ENCODE measurements around the gene IRX4.

Gene IRX4

DNA sequence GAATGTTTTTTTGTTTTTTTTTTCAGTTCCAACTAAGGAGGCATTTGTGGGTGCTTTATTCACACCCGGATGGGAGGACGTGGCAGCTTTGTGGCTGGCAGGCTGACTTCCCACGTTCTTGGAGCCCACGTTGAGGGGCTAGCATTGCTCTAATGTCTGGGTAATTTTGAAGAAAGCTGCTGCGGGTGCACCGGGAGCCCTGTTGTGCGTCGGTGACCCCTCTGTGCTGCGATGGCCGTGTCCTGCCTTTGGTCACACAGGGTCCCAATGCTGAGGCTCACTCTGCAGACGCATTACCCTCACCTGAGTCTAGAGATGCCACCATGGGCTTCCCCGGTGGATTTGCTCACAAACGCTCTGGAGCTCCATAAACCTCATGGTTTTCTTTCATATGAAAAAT is 47.3 kb downstream of the IRX4 start:
- Histone ChIP-seq H3K9me2 (replicated peaks; ENCODE audit: low read depth, low read length) (no peaks in the 10 kb centered on the region), H3K79me2 (ENCODE audit: insufficient read depth, low read length) (no peaks in the 10 kb centered on the region), H3F3A (ENCODE audit: low read depth) (no peaks in the 10 kb centered on the region), H3K4me1 (ENCODE audit: insufficient read depth, low read length, poor library complexity, severe bottlenecking) (no peaks in the 10 kb centered on the region), H3K4me3 (ENCODE audit: low read length, poor library complexity, severe bottlenecking) (no peak overlapping the region), H3K27me3 (ENCODE audit: insufficient read depth, low read length, poor library complexity, severe bottlenecking) (no peaks in the 10 kb centered on the region), H3K4me2 (ENCODE audit: low read depth, low read length, poor library complexity, severe bottlenecking) (no peak overlapping the region), H3K9ac (ENCODE audit: low read depth, low read length, poor library complexity, severe bottlenecking) (no peak overlapping the region), H3K36me3 (ENCODE audit: insufficient read depth, low read length) (no peaks in the 10 kb centered on the region), H4K20me1 (ENCODE audit: insufficient read depth, low read length, poor library complexity, severe bottlenecking) (no peaks in the 10 kb centered on the region), H3K9me3 (ENCODE audit: insufficient read depth, low read depth, low read length) (no peaks in the 10 kb centered on the region), H2AFZ (ENCODE audit: low read length) (no peak overlapping the region)
- TF ChIP-seq, protein P1, sequence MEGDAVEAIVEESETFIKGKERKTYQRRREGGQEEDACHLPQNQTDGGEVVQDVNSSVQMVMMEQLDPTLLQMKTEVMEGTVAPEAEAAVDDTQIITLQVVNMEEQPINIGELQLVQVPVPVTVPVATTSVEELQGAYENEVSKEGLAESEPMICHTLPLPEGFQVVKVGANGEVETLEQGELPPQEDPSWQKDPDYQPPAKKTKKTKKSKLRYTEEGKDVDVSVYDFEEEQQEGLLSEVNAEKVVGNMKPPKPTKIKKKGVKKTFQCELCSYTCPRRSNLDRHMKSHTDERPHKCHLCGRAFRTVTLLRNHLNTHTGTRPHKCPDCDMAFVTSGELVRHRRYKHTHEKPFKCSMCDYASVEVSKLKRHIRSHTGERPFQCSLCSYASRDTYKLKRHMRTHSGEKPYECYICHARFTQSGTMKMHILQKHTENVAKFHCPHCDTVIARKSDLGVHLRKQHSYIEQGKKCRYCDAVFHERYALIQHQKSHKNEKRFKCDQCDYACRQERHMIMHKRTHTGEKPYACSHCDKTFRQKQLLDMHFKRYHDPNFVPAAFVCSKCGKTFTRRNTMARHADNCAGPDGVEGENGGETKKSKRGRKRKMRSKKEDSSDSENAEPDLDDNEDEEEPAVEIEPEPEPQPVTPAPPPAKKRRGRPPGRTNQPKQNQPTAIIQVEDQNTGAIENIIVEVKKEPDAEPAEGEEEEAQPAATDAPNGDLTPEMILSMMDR (conservative IDR thresholded peaks at IDR 0.05; ENCODE audit: low read length): no peak
- TF ChIP-seq EZH2phosphoT487 (IDR thresholded peaks at IDR 0.05; ENCODE audit: borderline replicate concordance): no peak

DNA sequence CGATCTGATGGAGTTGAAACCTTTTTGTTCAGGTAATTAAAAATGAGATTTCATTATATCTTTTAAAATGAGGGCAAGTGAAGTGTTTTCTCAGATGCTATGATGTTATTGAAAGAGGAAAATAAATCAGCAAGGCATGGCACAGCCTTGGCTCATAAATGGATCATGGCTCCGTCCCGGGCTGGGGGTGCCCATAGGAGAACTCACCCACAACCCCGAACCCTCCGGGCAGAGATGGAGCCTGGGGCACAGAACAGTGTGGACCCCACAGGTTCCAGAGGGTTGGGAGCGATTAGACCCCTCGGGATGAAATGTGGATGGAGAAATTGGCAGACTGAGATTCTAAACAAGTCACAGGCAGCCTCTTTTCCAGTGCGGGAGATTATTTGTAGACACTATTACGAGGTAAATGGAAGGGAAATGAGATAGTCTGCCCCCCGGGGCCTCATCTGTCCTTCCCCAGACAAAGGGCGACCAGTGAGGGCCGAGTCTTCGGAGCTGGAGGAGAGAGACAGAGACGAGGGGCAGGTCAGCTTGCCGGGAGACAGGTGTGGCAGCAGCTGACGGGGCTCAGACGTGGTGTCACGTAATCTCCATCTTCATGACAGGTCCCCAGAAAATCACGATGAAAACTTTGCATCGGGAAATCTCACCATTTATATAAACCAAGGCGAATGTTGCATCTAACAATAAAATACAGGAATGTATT is 47.9 kb downstream of the IRX4 start:
- no peaks in the 10 kb centered on the region for H3K9me2 ChIP-seq (replicated peaks; ENCODE audit: low read depth, low read length)
- no peaks in the 10 kb centered on the region for H3K9me3 ChIP-seq (ENCODE audit: insufficient read depth, low read depth, low read length)
- H3K4me2 ChIP-seq (ENCODE audit: low read depth, low read length, poor library complexity, severe bottlenecking): no peak overlapping the region
- H4K20me1 ChIP-seq (ENCODE audit: insufficient read depth, low read length, poor library complexity, severe bottlenecking): no peaks in the 10 kb centered on the region
- H3K4me3 ChIP-seq (ENCODE audit: low read length, poor library complexity, severe bottlenecking): no peak overlapping the region
- no peak overlapping the region for H3K9ac ChIP-seq (ENCODE audit: low read depth, low read length, poor library complexity, severe bottlenecking)
- H3F3A ChIP-seq (ENCODE audit: low read depth): no peaks in the 10 kb centered on the region
- H3K4me1 ChIP-seq (ENCODE audit: insufficient read depth, low read length, poor library complexity, severe bottlenecking): no peaks in the 10 kb centered on the region
- no peak overlapping the region for H2AFZ ChIP-seq (ENCODE audit: low read length)
- H3K36me3 ChIP-seq (ENCODE audit: insufficient read depth, low read length): no peaks in the 10 kb centered on the region
- no peaks in the 10 kb centered on the region for H3K27me3 ChIP-seq (ENCODE audit: insufficient read depth, low read length, poor library complexity, severe bottlenecking)
- TF ChIP-seq, protein P1 (conservative IDR thresholded peaks at IDR 0.05; ENCODE audit: low read length): no peak
- no peak for TF ChIP-seq EZH2phosphoT487 (IDR thresholded peaks at IDR 0.05; ENCODE audit: borderline replicate concordance)
- H3K79me2 ChIP-seq (ENCODE audit: insufficient read depth, low read length): no peaks in the 10 kb centered on the region

DNA sequence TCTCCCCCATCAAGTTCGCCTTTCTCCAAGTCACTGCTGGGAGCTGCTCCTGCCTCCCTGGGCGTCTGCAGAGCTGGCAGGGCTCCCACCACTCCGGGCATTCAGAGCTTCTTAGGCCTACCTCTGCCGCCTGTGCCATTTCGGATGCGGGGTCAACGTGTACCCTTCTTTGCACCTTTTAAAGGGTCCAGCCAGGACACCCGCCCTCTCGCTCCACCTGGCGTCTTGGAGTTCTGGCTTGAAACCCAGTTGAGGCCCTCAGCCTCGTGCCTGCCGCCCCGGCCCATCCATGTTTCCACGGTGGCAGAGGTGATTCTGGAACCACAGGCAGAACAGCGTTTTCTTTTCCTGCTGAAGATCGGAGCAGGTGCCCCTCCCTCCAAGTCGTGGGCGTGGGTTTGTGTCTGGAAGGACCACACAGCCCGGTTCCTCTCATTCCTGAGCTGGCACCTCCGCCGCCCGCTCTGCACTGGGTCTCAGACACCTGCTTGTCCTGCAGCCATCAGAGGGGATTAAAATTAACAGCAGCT is 48.6 kb downstream of the IRX4 start:
- Histone ChIP-seq H3K4me2 (ENCODE audit: low read depth, low read length, poor library complexity, severe bottlenecking) (no peak overlapping the region), H3K9me3 (ENCODE audit: insufficient read depth, low read depth, low read length) (no peaks in the 10 kb centered on the region), H3K4me3 (ENCODE audit: low read length, poor library complexity, severe bottlenecking) (no peak overlapping the region), H3K36me3 (ENCODE audit: insufficient read depth, low read length) (no peaks in the 10 kb centered on the region), H4K20me1 (ENCODE audit: insufficient read depth, low read length, poor library complexity, severe bottlenecking) (no peaks in the 10 kb centered on the region), H3F3A (ENCODE audit: low read depth) (no peaks in the 10 kb centered on the region), H3K9ac (ENCODE audit: low read depth, low read length, poor library complexity, severe bottlenecking) (no peak overlapping the region), H3K27me3 (ENCODE audit: insufficient read depth, low read length, poor library complexity, severe bottlenecking) (no peaks in the 10 kb centered on the region), H3K9me2 (replicated peaks; ENCODE audit: low read depth, low read length) (no peaks in the 10 kb centered on the region), H2AFZ (ENCODE audit: low read length) (no peak overlapping the region), H3K4me1 (ENCODE audit: insufficient read depth, low read length, poor library complexity, severe bottlenecking) (no peaks in the 10 kb centered on the region), H3K79me2 (ENCODE audit: insufficient read depth, low read length) (no peaks in the 10 kb centered on the region)
- TF ChIP-seq EZH2phosphoT487 (IDR thresholded peaks at IDR 0.05; ENCODE audit: borderline replicate concordance): no peak
- TF ChIP-seq, protein P1 (conservative IDR thresholded peaks at IDR 0.05; ENCODE audit: low read length): no peak

All from Loucy (cell line).